OCI-LY1 (cell line): Measurements from ENCODE around the gene SALL2.

ENCODE experiments used
- H2AFZ ChIP-seq: fragments of 200-600 bp; sonication (generic), shearing (Covaris generic); 2 replicates; pipeline ENCODE4 v1.6.0; 2014; ENCODE audit warnings: antibody characterized with exemption, mild to moderate bottlenecking, low read length
- H3F3A ChIP-seq: fragments of 200-600 bp; sonication (generic), shearing (Covaris generic); 2 replicates; pipeline ENCODE4 v1.6.0; 2014; ENCODE audit warnings: mild to moderate bottlenecking, antibody characterized with exemption, low read length, moderate library complexity; ENCODE audit not compliant: insufficient read depth
- H3K27ac ChIP-seq: fragments of 200-600 bp; sonication (generic); 2 replicates; pipeline ENCODE4 v1.5.1; 2014; ENCODE audit warnings: low read length, mixed run types, mild to moderate bottlenecking, low read depth; ENCODE audit not compliant: poor library complexity, severe bottlenecking
- H3K27me3 ChIP-seq: fragments of 200-600 bp; sonication (generic); 2 replicates; pipeline ENCODE4 v1.6.0; 2014; ENCODE audit warnings: antibody characterized with exemption, mild to moderate bottlenecking, low read length, moderate library complexity; ENCODE audit not compliant: insufficient read depth
- H3K36me3 ChIP-seq: fragments of 200-600 bp; sonication (generic); 2 replicates; pipeline ENCODE4 v1.6.1; 2014; ENCODE audit warnings: mild to moderate bottlenecking, antibody characterized with exemption, low read length, moderate library complexity, mixed read lengths; ENCODE audit not compliant: insufficient read depth
- H3K4me1 ChIP-seq: fragments of 200-600 bp; sonication (generic); 2 replicates; pipeline ENCODE4 v1.5.1; 2014; ENCODE audit warnings: mild to moderate bottlenecking, low read length, moderate library complexity; ENCODE audit not compliant: insufficient read depth, severe bottlenecking
- H3K4me2 ChIP-seq: fragments of 200-600 bp; sonication (generic), shearing (Covaris generic); 2 replicates; pipeline ENCODE4 v1.6.1; 2014; ENCODE audit warnings: low read length
- H3K4me3 ChIP-seq: fragments of 200-600 bp; sonication (generic); 2 replicates; pipeline ENCODE4 v1.5.1; 2014; ENCODE audit warnings: low read length, low read depth, mild to moderate bottlenecking, mixed read lengths; ENCODE audit not compliant: poor library complexity, severe bottlenecking
- H3K79me2 ChIP-seq: fragments of 200-600 bp; shearing (Covaris generic); 2 replicates; pipeline ENCODE4 v1.6.1; 2016; ENCODE audit warnings: mixed run types, low read length, mixed read lengths; ENCODE audit not compliant: insufficient read depth
- H3K9ac ChIP-seq: fragments of 200-600 bp; sonication (generic), shearing (Covaris generic); 2 replicates; pipeline ENCODE4 v1.6.1; 2014; ENCODE audit warnings: mild to moderate bottlenecking, low read length, mixed read lengths
- H3K9me2 ChIP-seq: fragments of 200-600 bp; sonication (generic), shearing (Covaris generic); 2 replicates; pipeline ENCODE4 v1.6.1; 2014; ENCODE audit warnings: low read depth, mild to moderate bottlenecking, low read length, mixed read lengths
- H3K9me3 ChIP-seq: fragments of 200-600 bp; shearing (Covaris generic); 2 replicates; pipeline ENCODE4 v1.6.1; 2014; ENCODE audit warnings: low read length, mixed read lengths
- H4K20me1 ChIP-seq: fragments of 200-600 bp; sonication (generic), shearing (Covaris generic); 2 replicates; pipeline ENCODE4 v1.6.0; 2016; ENCODE audit warnings: mild to moderate bottlenecking, low read length; ENCODE audit not compliant: insufficient read depth
- EZH2 ChIP-seq: fragments of 200-600 bp; sonication (generic), shearing (Covaris generic); IDR thresholded peaks from 2 replicates; pipeline ENCODE4 v1.8.0; 2017; ENCODE audit warnings: borderline replicate concordance, mixed run types, mild to moderate bottlenecking, antibody characterized with exemption, low read length, moderate library complexity, mixed read lengths
- TF ChIP-seq, protein P1 (sequence below): fragments of 200-600 bp; sonication (generic), shearing (Covaris generic); IDR thresholded peaks from 2 replicates; pipeline ENCODE4 v1.5.1; 2017; ENCODE audit warnings: mild to moderate bottlenecking, antibody characterized with exemption, low read length, moderate library complexity, mixed read lengths

Gene SALL2

DNA sequence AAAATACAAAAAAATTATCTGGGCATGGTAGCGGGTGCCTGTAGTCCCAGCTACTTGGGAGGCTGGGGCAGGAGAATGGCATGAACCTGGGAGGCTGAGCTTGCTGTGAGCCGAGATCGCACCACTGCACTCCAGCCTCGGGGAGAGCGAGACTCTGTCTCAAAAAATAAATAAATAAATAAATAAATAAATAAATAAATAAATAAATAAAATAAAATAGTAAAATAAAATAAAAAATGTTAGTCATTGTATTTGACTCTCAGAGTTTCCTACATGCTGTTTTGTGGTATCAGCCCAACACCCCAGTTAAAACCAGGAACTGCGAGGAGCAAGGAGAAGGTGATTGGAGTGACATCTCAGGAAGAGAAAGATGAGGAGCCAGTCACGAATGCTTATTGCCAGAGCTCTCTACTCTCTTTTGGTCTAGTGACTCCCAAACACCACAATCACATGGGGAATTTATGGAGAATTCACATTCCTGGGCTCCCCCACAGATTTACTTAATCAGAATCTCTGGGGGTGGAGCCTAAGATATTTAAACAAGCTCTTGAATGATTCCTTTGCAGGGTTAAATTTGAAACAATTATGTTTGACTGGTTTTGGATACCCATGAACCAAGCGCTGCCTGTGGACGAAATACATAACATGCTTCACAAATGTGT lies 15.4 kb upstream of the SALL2 start:
- H3K4me1 ChIP-seq: no peaks in the 10 kb centered on the region

DNA sequence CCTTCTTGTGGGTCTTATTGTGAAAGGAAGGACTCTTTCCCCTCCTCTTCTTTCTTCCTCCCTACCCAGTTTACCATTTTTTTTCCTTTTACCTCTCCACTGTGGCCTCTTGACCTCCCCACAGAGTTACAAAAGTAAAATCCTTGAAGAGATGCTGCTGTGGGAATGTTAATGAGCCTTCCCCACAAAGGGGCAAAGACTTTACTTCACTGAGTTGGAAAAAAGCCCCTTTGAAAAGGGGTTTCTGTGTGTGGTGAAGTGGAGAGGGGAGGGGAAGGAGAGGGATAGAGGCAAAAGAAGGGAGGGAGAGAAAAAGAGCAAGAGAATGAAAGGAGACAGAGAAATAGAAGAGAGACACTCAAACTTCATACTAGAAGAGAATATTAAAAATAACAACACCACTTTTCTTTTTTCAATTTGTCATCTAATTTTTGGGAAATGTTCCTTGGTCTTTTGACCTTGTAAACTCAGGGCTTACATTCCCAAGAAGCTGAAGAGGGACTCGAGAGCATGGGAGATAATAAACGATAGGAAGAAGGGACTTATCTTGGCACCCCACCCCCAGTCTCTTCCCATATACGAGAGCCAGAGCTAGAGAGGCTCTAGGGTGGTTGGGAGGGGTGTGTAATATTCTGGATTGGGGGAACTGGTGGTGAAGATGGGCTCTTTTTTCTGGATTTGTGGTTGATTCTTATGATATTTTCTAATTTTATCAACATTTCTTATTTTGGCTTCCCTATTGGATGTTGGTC lies 13.2 kb upstream of the SALL2 start:
- no peak overlapping the region for H2AFZ ChIP-seq
- H3K36me3 ChIP-seq: no peaks in the 10 kb centered on the region
- no peaks in the 10 kb centered on the region for H4K20me1 ChIP-seq
- H3K27ac ChIP-seq: no peak overlapping the region
- TF ChIP-seq, protein P1, sequence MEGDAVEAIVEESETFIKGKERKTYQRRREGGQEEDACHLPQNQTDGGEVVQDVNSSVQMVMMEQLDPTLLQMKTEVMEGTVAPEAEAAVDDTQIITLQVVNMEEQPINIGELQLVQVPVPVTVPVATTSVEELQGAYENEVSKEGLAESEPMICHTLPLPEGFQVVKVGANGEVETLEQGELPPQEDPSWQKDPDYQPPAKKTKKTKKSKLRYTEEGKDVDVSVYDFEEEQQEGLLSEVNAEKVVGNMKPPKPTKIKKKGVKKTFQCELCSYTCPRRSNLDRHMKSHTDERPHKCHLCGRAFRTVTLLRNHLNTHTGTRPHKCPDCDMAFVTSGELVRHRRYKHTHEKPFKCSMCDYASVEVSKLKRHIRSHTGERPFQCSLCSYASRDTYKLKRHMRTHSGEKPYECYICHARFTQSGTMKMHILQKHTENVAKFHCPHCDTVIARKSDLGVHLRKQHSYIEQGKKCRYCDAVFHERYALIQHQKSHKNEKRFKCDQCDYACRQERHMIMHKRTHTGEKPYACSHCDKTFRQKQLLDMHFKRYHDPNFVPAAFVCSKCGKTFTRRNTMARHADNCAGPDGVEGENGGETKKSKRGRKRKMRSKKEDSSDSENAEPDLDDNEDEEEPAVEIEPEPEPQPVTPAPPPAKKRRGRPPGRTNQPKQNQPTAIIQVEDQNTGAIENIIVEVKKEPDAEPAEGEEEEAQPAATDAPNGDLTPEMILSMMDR: no peak
- TF ChIP-seq EZH2: no peak
- H3K27me3 ChIP-seq: no peaks in the 10 kb centered on the region; the same call in 1 of the 2 replicates
- H3K4me3 ChIP-seq: no peak overlapping the region
- no peaks in the 10 kb centered on the region for H3K9me3 ChIP-seq
- no peak overlapping the region for H3K9ac ChIP-seq
- H3F3A ChIP-seq: no peaks in the 10 kb centered on the region
- H3K4me1 ChIP-seq: no peaks in the 10 kb centered on the region
- no peaks in the 10 kb centered on the region for H3K9me2 ChIP-seq
- no peak overlapping the region for H3K4me2 ChIP-seq
- no peaks in the 10 kb centered on the region for H3K79me2 ChIP-seq

More for the DNA sequence above, 15.4 kb upstream of the SALL2 start:
- H3K9me2 ChIP-seq: no peaks in the 10 kb centered on the region
- no peaks in the 10 kb centered on the region for H3K79me2 ChIP-seq
- H3K9me3 ChIP-seq: no peaks in the 10 kb centered on the region
- TF ChIP-seq EZH2: no peak
- TF ChIP-seq, protein P1: no peak
- no peaks in the 10 kb centered on the region; the same call in 1 of the 2 replicates for H3K27me3 ChIP-seq
- H3K9ac ChIP-seq: no peak overlapping the region
- no peaks in the 10 kb centered on the region for H4K20me1 ChIP-seq
- H3K4me3 ChIP-seq: no peak overlapping the region
- H3K27ac ChIP-seq: no peak overlapping the region
- no peak overlapping the region for H2AFZ ChIP-seq
- no peaks in the 10 kb centered on the region for H3K36me3 ChIP-seq
- H3K4me2 ChIP-seq: no peak overlapping the region
- H3F3A ChIP-seq: no peaks in the 10 kb centered on the region

DNA sequence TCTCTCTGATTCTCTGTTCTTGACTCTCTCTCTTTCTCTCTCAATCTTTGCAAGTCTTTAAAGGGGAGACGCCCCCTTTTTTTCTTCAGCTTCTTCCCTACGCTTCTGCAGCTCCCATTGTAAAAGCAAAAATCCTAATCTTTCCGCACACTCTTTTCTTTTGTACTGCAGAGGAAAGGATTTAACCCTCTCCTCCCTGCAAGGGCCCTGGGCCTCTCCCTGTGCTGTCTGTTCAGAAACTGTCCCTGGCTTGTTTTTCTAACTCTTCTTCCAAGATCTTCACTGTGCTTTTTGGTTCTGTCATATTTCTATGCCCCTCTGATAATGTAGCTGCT lies 10.9 kb upstream of the SALL2 start:
- Histone ChIP-seq H3K4me1 (no peaks in the 10 kb centered on the region), H3K9me2 (no peaks in the 10 kb centered on the region), H3K4me3 (no peak overlapping the region), H3K27ac (no peak overlapping the region), H2AFZ (no peak overlapping the region), H3F3A (no peaks in the 10 kb centered on the region), H3K36me3 (no peaks in the 10 kb centered on the region), H3K9ac (no peak overlapping the region), H3K9me3 (no peaks in the 10 kb centered on the region), H3K79me2 (no peaks in the 10 kb centered on the region), H3K4me2 (no peak overlapping the region), H4K20me1 (no peaks in the 10 kb centered on the region), H3K27me3 (no peaks in the 10 kb centered on the region; the same call in 1 of the 2 replicates)
- TF ChIP-seq EZH2: no peak
- TF ChIP-seq, protein P1: no peak
